A549 treated with RU486 at 1 μM for 4 hours (cell line): ENCODE data around the gene DNAJC17. TPM values are rescaled to one million over a fixed set of nuclear protein-coding genes. Genes with fewer than 3 reads are reported as not detected.

Experiments
- total RNA-seq: library from RNA; stranded (reverse); fragments of 200-300 nt; extraction: Qiagen RNA extraction; gene quantifications from 5 replicates; pipeline ENCODE4 v1.2.3, GENCODE V29; 2022; ENCODE audit warnings: low read depth

DNAJC17 gene
- total RNA-seq = 21.9 to 28.6 TPM (median 27.2 TPM) in 5 replicates

GRCh38 chr15:40807028-40807887 lies at the start of gene DNAJC17, which contains the start of gene ZFYVE19:
DNAJC17 (minus strand) TSS chr15:40807473; CDS start chr15:40807446, 27 bp downstream.
ZFYVE19 (plus strand) TSS chr15:40807089; CDS start chr15:40807590, 501 bp downstream.

GRCh38 chr15:40843885-40844695 lies 36.8 kb upstream of the DNAJC17 start, which contains the start of gene SPINT1:
SPINT1 (plus strand) TSS chr15:40844048; CDS start chr15:40844555, 507 bp downstream.

GRCh38 chr15:40828447-40829036 lies 21.3 kb upstream of the DNAJC17 start, which contains the start of gene PPP1R14D:
PPP1R14D (minus strand) TSS chr15:40828708; CDS start chr15:40828641, 67 bp downstream.

GRCh38 chr15:40769274-40770146 lies 37.8 kb downstream of the DNAJC17 start, which contains the start of gene C15orf62:
C15orf62 (plus strand) TSS chr15:40769980; CDS start chr15:40770496, 516 bp downstream.

GRCh38 chr15:40763801-40764628 lies 43.3 kb downstream of the DNAJC17 start, which contains the start of gene GCHFR:
GCHFR (plus strand) TSS chr15:40764068; CDS start chr15:40764181, 113 bp downstream.

GRCh38 chr15:40754883-40755811 lies 52.1 kb downstream of the DNAJC17 start, which contains the start of gene RMDN3:
RMDN3 (minus strand) TSS chr15:40755254; CDS start chr15:40754783, 471 bp downstream.

Other genes with a start within 250 kb of the DNAJC17 start
- gene CCDC32, start 242.4 kb downstream of the DNAJC17 start, total RNA-seq = 12.9 to 25.4 TPM (median 15.4 TPM) in 5 replicates
- 12.0 to 17.8 TPM (median 17.0 TPM) in 5 replicates for gene RPUSD2, start 238.2 kb downstream of the DNAJC17 start, total RNA-seq
- 4.4 to 8.1 TPM (median 7.0 TPM) in 5 replicates for gene KNL1, start 213.2 kb downstream of the DNAJC17 start, total RNA-seq
- 15.5 to 22.6 TPM (median 19.3 TPM) in 5 replicates for gene RAD51, start 112.3 kb downstream of the DNAJC17 start, total RNA-seq
- gene RMDN3, start 52.2 kb downstream of the DNAJC17 start, total RNA-seq = 20.9 to 25.4 TPM (median 22.6 TPM) in 5 replicates
- gene GCHFR, start 43.4 kb downstream of the DNAJC17 start, total RNA-seq = 6.1 to 11.0 TPM (median 6.7 TPM) in 5 replicates
- 0.05 to 0.10 TPM (median 0.07 TPM) in 4 of 5 replicates, not detected in the other for gene C15orf62, start 37.5 kb downstream of the DNAJC17 start, total RNA-seq
- 16.3 to 19.4 TPM (median 18.7 TPM) in 5 replicates for gene ZFYVE19, start 384 bp downstream of the DNAJC17 start, total RNA-seq
- gene PPP1R14D, start 21.2 kb upstream of the DNAJC17 start, total RNA-seq = 0.28 to 0.38 TPM in 2 of 5 replicates, not detected in the others
- 0.87 to 1.5 TPM (median 1.1 TPM) in 5 replicates for gene SPINT1, start 36.6 kb upstream of the DNAJC17 start, total RNA-seq
- 4.7 to 7.6 TPM (median 6.4 TPM) in 5 replicates for gene RHOV, start 66.8 kb upstream of the DNAJC17 start, total RNA-seq
- gene VPS18, start 87.0 kb upstream of the DNAJC17 start, total RNA-seq = 19.3 to 25.4 TPM (median 23.0 TPM) in 5 replicates
- gene DLL4, start 121.9 kb upstream of the DNAJC17 start, total RNA-seq = 0.35 to 0.81 TPM (median 0.67 TPM) in 5 replicates
- gene CHAC1, start 146.0 kb upstream of the DNAJC17 start, total RNA-seq = 3.0 to 7.5 TPM (median 4.8 TPM) in 5 replicates